ENCODE data around the gene OSBPL10.

The OSBPL10 gene

DNA sequence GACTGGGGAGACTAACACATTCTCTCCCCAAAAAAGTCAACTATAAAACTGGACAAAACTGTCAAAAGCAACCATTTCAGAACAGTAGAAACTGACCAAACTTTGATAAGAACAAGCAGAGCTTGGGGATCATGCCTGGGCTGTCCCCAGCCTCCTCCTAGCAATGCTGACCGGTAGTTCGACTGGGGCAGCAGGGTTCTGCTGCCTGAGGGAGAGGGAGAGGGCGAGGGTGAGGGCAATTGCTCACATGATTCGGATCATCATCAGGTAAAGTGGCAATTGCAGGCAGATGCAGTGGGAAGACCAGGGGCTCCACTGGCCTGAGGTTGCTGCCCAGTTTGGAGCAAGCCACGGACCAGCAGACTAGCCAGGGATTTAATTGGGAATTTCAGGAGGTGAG, 88.6 kb downstream of the OSBPL10 start:
- no peak for ATAC-seq
- no peak for TF ChIP-seq ESRRG (CRISPR knock-in tag; IDR thresholded peaks at IDR 0.05)
- no peak for TF ChIP-seq RARB (CRISPR knock-in tag; IDR thresholded peaks at IDR 0.05)
- TF ChIP-seq TSHZ2 (CRISPR knock-in tag; IDR thresholded peaks at IDR 0.05): no peak
- TF ChIP-seq ARNTL (CRISPR knock-in tag; IDR thresholded peaks at IDR 0.05; ENCODE audit: borderline replicate concordance, low read depth): no peak
- TF ChIP-seq CSRNP3 (CRISPR knock-in tag; IDR thresholded peaks at IDR 0.05): no peak
- no peak for TF ChIP-seq ISL1 (CRISPR knock-in tag; IDR thresholded peaks at IDR 0.05)
- no peak for TF ChIP-seq PPARA (CRISPR knock-in tag; IDR thresholded peaks at IDR 0.05; ENCODE audit: borderline replicate concordance)
- TF ChIP-seq OSR1 (CRISPR knock-in tag; IDR thresholded peaks at IDR 0.05): no peak
- TF ChIP-seq PATZ1 (CRISPR knock-in tag; IDR thresholded peaks at IDR 0.05; ENCODE audit: borderline replicate concordance): no peak
- TF ChIP-seq TOX (CRISPR knock-in tag; IDR thresholded peaks at IDR 0.05; ENCODE audit: borderline replicate concordance): no peak

- ATAC-seq: no peak
- no peak for TF ChIP-seq RARB (CRISPR knock-in tag; IDR thresholded peaks at IDR 0.05)
- no peak for TF ChIP-seq TOX (CRISPR knock-in tag; IDR thresholded peaks at IDR 0.05; ENCODE audit: borderline replicate concordance)
- no peak for TF ChIP-seq ZFP3 (CRISPR knock-in tag; IDR thresholded peaks at IDR 0.05)
- TF ChIP-seq ISL1 (CRISPR knock-in tag; IDR thresholded peaks at IDR 0.05): no peak
- TF ChIP-seq ZNF70 (CRISPR knock-in tag; IDR thresholded peaks at IDR 0.05): no peak
- TF ChIP-seq ESRRG (CRISPR knock-in tag; IDR thresholded peaks at IDR 0.05): no peak
- TF ChIP-seq, protein P1, sequence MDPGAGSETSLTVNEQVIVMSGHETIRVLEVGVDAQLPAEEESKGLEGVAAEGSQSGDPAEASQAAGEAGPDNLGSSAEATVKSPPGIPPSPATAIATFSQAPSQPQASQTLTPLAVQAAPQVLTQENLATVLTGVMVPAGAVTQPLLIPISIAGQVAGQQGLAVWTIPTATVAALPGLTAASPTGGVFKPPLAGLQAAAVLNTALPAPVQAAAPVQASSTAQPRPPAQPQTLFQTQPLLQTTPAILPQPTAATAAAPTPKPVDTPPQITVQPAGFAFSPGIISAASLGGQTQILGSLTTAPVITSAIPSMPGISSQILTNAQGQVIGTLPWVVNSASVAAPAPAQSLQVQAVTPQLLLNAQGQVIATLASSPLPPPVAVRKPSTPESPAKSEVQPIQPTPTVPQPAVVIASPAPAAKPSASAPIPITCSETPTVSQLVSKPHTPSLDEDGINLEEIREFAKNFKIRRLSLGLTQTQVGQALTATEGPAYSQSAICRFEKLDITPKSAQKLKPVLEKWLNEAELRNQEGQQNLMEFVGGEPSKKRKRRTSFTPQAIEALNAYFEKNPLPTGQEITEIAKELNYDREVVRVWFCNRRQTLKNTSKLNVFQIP (CRISPR knock-in tag; IDR thresholded peaks at IDR 0.05; ENCODE audit: borderline replicate concordance, low read depth): no peak
- no peak for TF ChIP-seq ZFP30 (CRISPR knock-in tag; IDR thresholded peaks at IDR 0.05)
- TF ChIP-seq PATZ1 (CRISPR knock-in tag; IDR thresholded peaks at IDR 0.05; ENCODE audit: borderline replicate concordance): no peak
These were observed 89.1 kb downstream of the OSBPL10 start for GRCh38 chr3:31891876-31892455.

GRCh38 chr3:31890742-31891469, 90.2 kb downstream of the OSBPL10 start:
- ATAC-seq: no peak
- TF ChIP-seq PATZ1 (CRISPR knock-in tag; IDR thresholded peaks at IDR 0.05; ENCODE audit: borderline replicate concordance) (no peak), ZNF565 (CRISPR knock-in tag; conservative IDR thresholded peaks at IDR 0.05; ENCODE audit: low read depth) (no peak), ZNF8 (CRISPR knock-in tag; IDR thresholded peaks at IDR 0.05) (no peak), SNAI2 (CRISPR knock-in tag; IDR thresholded peaks at IDR 0.05) (no peak), GLIS3 (CRISPR knock-in tag; IDR thresholded peaks at IDR 0.05) (no peak), OSR1 (CRISPR knock-in tag; IDR thresholded peaks at IDR 0.05) (no peak), PPARA (CRISPR knock-in tag; IDR thresholded peaks at IDR 0.05; ENCODE audit: borderline replicate concordance) (no peak), ZFP30 (CRISPR knock-in tag; IDR thresholded peaks at IDR 0.05) (no peak), RARB (CRISPR knock-in tag; IDR thresholded peaks at IDR 0.05) (no peak), TCF4 (CRISPR knock-in tag; IDR thresholded peaks at IDR 0.05; ENCODE audit: borderline replicate concordance) (no peak), ZC3H10 (CRISPR knock-in tag; IDR thresholded peaks at IDR 0.05) (no peak), ZFP3 (CRISPR knock-in tag; IDR thresholded peaks at IDR 0.05) (no peak), CSDC2 (CRISPR knock-in tag; IDR thresholded peaks at IDR 0.05) (no peak), ARNTL (CRISPR knock-in tag; IDR thresholded peaks at IDR 0.05; ENCODE audit: borderline replicate concordance, low read depth) (no peak), BACH2 (CRISPR knock-in tag; IDR thresholded peaks at IDR 0.05; ENCODE audit: borderline replicate concordance) (no peak)
- TF ChIP-seq, protein P1 (CRISPR knock-in tag; IDR thresholded peaks at IDR 0.05; ENCODE audit: borderline replicate concordance, low read depth): no peak

All from SK-N-SH treated with all-trans-retinoic acid at 6 μM for 48 hours (cell line).